Measurements from ENCODE around the gene KRT82.

Gene KRT82

GRCh38 chr12:52380271-52380694 is 25.9 kb downstream of the KRT82 start:
- Histone ChIP-seq H2AFZ (ENCODE audit: low read length) (no peak overlapping the region), H3K27me3 (ENCODE audit: insufficient read depth, low read length) (peaks cover 3% of the 10 kb centered on the region; the same call in 1 of the 2 replicates)

GRCh38 chr12:52379536-52379935 is 26.6 kb downstream of the KRT82 start:
- H3K9me3 ChIP-seq (ENCODE audit: low read length) = no peaks in the 10 kb centered on the region

More at GRCh38 chr12:52380271-52380694, 25.9 kb downstream of the KRT82 start:
- H3K4me2 ChIP-seq (ENCODE audit: low read length) = no peak overlapping the region
- H3F3A ChIP-seq (ENCODE audit: insufficient read depth, low read length) = no peaks in the 10 kb centered on the region
- no peaks in the 10 kb centered on the region for H3K9me2 ChIP-seq (ENCODE audit: low read depth, low read length)
- H3K27ac ChIP-seq (ENCODE audit: low read depth, low read length, poor library complexity, severe bottlenecking) = no peak overlapping the region
- H3K4me1 ChIP-seq (ENCODE audit: insufficient read depth, low read length, severe bottlenecking) = no peaks in the 10 kb centered on the region
- TF ChIP-seq CTCF (IDR thresholded peaks at IDR 0.05; ENCODE audit: low read length) (peak; percentile 59), EZH2 (IDR thresholded peaks at IDR 0.05; ENCODE audit: borderline replicate concordance, low read length) (no peak)
- no peaks in the 10 kb centered on the region for H3K79me2 ChIP-seq (ENCODE audit: insufficient read depth, low read length)
- no peak overlapping the region for H3K9ac ChIP-seq (ENCODE audit: low read length)
- H4K20me1 ChIP-seq (ENCODE audit: insufficient read depth, low read length) = no peaks in the 10 kb centered on the region
- H3K9me3 ChIP-seq (ENCODE audit: low read length) = no peaks in the 10 kb centered on the region
- H3K36me3 ChIP-seq (ENCODE audit: insufficient read depth, low read length) = no peaks in the 10 kb centered on the region
- no peak overlapping the region for H3K4me3 ChIP-seq (ENCODE audit: low read depth, low read length, poor library complexity, severe bottlenecking)

GRCh38 chr12:52378091-52378490 is 28.0 kb downstream of the KRT82 start:
- H3K9me3 ChIP-seq (ENCODE audit: low read length) = 0 out of 2 replicates have a peak, but pooled peaks cover 2% of the 10 kb centered on the region
- no peaks in the 10 kb centered on the region for H4K20me1 ChIP-seq (ENCODE audit: insufficient read depth, low read length)
- H3K4me1 ChIP-seq (ENCODE audit: insufficient read depth, low read length, severe bottlenecking) = no peaks in the 10 kb centered on the region
- no peak overlapping the region for H3K4me2 ChIP-seq (ENCODE audit: low read length)
- H3K79me2 ChIP-seq (ENCODE audit: insufficient read depth, low read length) = no peaks in the 10 kb centered on the region
- H3F3A ChIP-seq (ENCODE audit: insufficient read depth, low read length) = no peaks in the 10 kb centered on the region
- no peaks in the 10 kb centered on the region for H3K27me3 ChIP-seq (ENCODE audit: insufficient read depth, low read length)
- H3K9me2 ChIP-seq (ENCODE audit: low read depth, low read length) = no peaks in the 10 kb centered on the region
- H3K4me3 ChIP-seq (ENCODE audit: low read depth, low read length, poor library complexity, severe bottlenecking) = no peak overlapping the region
- H3K27ac ChIP-seq (ENCODE audit: low read depth, low read length, poor library complexity, severe bottlenecking) = no peak overlapping the region
- H3K36me3 ChIP-seq (ENCODE audit: insufficient read depth, low read length) = no peaks in the 10 kb centered on the region
- H2AFZ ChIP-seq (ENCODE audit: low read length) = no peak overlapping the region
- H3K9ac ChIP-seq (ENCODE audit: low read length) = no peak overlapping the region
- TF ChIP-seq CTCF (IDR thresholded peaks at IDR 0.05; ENCODE audit: low read length) (no peak), EZH2 (IDR thresholded peaks at IDR 0.05; ENCODE audit: borderline replicate concordance, low read length) (no peak)

More at GRCh38 chr12:52379536-52379935, 26.6 kb downstream of the KRT82 start:
- Histone ChIP-seq H2AFZ (ENCODE audit: low read length) (no peak overlapping the region), H3K4me3 (ENCODE audit: low read depth, low read length, poor library complexity, severe bottlenecking) (no peak overlapping the region), H4K20me1 (ENCODE audit: insufficient read depth, low read length) (no peaks in the 10 kb centered on the region), H3K27me3 (ENCODE audit: insufficient read depth, low read length) (no peaks in the 10 kb centered on the region), H3K36me3 (ENCODE audit: insufficient read depth, low read length) (no peaks in the 10 kb centered on the region), H3K27ac (ENCODE audit: low read depth, low read length, poor library complexity, severe bottlenecking) (no peak overlapping the region), H3K79me2 (ENCODE audit: insufficient read depth, low read length) (no peaks in the 10 kb centered on the region), H3K4me1 (ENCODE audit: insufficient read depth, low read length, severe bottlenecking) (no peaks in the 10 kb centered on the region), H3K9me2 (ENCODE audit: low read depth, low read length) (no peaks in the 10 kb centered on the region), H3F3A (ENCODE audit: insufficient read depth, low read length) (no peaks in the 10 kb centered on the region), H3K9ac (ENCODE audit: low read length) (no peak overlapping the region), H3K4me2 (ENCODE audit: low read length) (no peak overlapping the region)
- TF ChIP-seq CTCF (IDR thresholded peaks at IDR 0.05; ENCODE audit: low read length) = no peak
- TF ChIP-seq EZH2 (IDR thresholded peaks at IDR 0.05; ENCODE audit: borderline replicate concordance, low read length) = no peak

Data from OCI-LY1 (cell line).